ENCODE results near the gene SCN1A. TPM values are rescaled to one million over a fixed set of nuclear protein-coding genes. Genes with fewer than 3 reads are reported as not detected.
A peak's percentile ranks its signal among the peaks of the same experiment; 100 is the strongest.

Gene SCN1A
- polyA plus RNA-seq, 1 of the 3 experiments (the other 2 are of a cell fraction): not detected

- Histone ChIP-seq H3K27ac (ENCODE audit: low read depth in 2 of 2, low read length in 1 of 2) (no peak overlapping the region), H3K9ac (no peak overlapping the region), H3K4me2 (no peak overlapping the region), H3K79me2 (ENCODE audit: insufficient read depth) (no peaks in the 10 kb centered on the region), H3F3A (replicated peaks; ENCODE audit: insufficient read depth) (no peaks in the 10 kb centered on the region), H3K4me3 (ENCODE audit: low read depth in 2 of 2, low read length in 1 of 2) (no peak overlapping the region), H2AFZ (ENCODE audit: low read depth) (no peak overlapping the region), H3K36me3 (replicated peaks in 1 of 2; ENCODE audit: control insufficient read depth in 1 of 2, insufficient read depth in 2 of 2, low read length in 1 of 2) (no peaks in the 10 kb centered on the region), H3K27me3 (ENCODE audit: insufficient read depth) (no peaks in the 10 kb centered on the region), H3K9me2 (no peaks in the 10 kb centered on the region), H3K4me1 (ENCODE audit: control insufficient read depth in 1 of 2, insufficient read depth in 2 of 2, low read depth in 1 of 2, low read length in 1 of 2) (no peaks in the 10 kb centered on the region), H3K9me3 (no peaks in the 10 kb centered on the region), H4K20me1 (ENCODE audit: insufficient read depth) (no peaks in the 10 kb centered on the region)
- ChIA-PET CTCF (interaction anchor here (1.0 kb wide), 1 partner anchor 21 kb away, joined by 3 read pairs; the partner anchor contains the start of gene SCN1A), POLR2A (no interaction called here)
- TF ChIP-seq ZBTB33 (IDR thresholded peaks at IDR 0.05; ENCODE audit: borderline replicate concordance, low read depth): no peak
- no peak for TF ChIP-seq TAF1 (IDR thresholded peaks at IDR 0.05; ENCODE audit: borderline replicate concordance, low read depth, low read length)
- DNase-seq: no peak
- 72% methylated on average over 7 of the region's 7 CpGs for WGBS (ENCODE audit: low lambda C conversion rate)
These were observed 20.9 kb upstream of the SCN1A start for GRCh38 chr2:166148500-166149400.

GRCh38 chr2:166147883-166148282 lies 20.1 kb upstream of the SCN1A start:
- ChIA-PET POLR2A (no interaction called here), CTCF (no interaction called here)
- no peak overlapping the region for H3K4me2 ChIP-seq
- H3K9ac ChIP-seq: no peak overlapping the region
- no peaks in the 10 kb centered on the region for H3K9me2 ChIP-seq
- H3K36me3 ChIP-seq (replicated peaks in 1 of 2; ENCODE audit: control insufficient read depth in 1 of 2, insufficient read depth in 2 of 2, low read length in 1 of 2): no peaks in the 10 kb centered on the region
- H3K27ac ChIP-seq (ENCODE audit: low read depth in 2 of 2, low read length in 1 of 2): no peak overlapping the region
- no peak overlapping the region for H3K4me3 ChIP-seq (ENCODE audit: low read depth in 2 of 2, low read length in 1 of 2)
- no peaks in the 10 kb centered on the region for H3K27me3 ChIP-seq (ENCODE audit: insufficient read depth)
- 58% methylated on average over 2 of the region's 2 CpGs for WGBS (ENCODE audit: low lambda C conversion rate)
- H3K9me3 ChIP-seq: no peaks in the 10 kb centered on the region
- H2AFZ ChIP-seq (ENCODE audit: low read depth): no peak overlapping the region
- no peaks in the 10 kb centered on the region for H3K4me1 ChIP-seq (ENCODE audit: control insufficient read depth in 1 of 2, insufficient read depth in 2 of 2, low read depth in 1 of 2, low read length in 1 of 2)
- no peaks in the 10 kb centered on the region for H3F3A ChIP-seq (replicated peaks; ENCODE audit: insufficient read depth)
- no peaks in the 10 kb centered on the region for H4K20me1 ChIP-seq (ENCODE audit: insufficient read depth)
- TF ChIP-seq ZBTB33 (IDR thresholded peaks at IDR 0.05; ENCODE audit: borderline replicate concordance, low read depth) (no peak), REST (IDR thresholded peaks at IDR 0.05; ENCODE audit: low read depth, low read length) (peak; percentile 87)
- no peaks in the 10 kb centered on the region for H3K79me2 ChIP-seq (ENCODE audit: insufficient read depth)
- no peak for DNase-seq

All from SK-N-SH (cell line).